Breast epithelium (tissue), 4 donors: ENCODE data around the gene COL6A2. TPM values are rescaled to one million over a fixed set of nuclear protein-coding genes. Genes with fewer than 3 reads are reported as not detected.

ENCODE experiments used
- DNase-seq, 2 donors: peaks; one replicate each; pipeline ENCODE4 v3.0.0-alpha.2; 2019; ENCODE audit warnings: low spot score in 2 of 2
- H3K27ac ChIP-seq, 2 donors: fragments of 200-600 bp; sonication (generic) in 1 of 2; one replicate each; pipeline ENCODE4 v1.5.1; 2016 to 2019; ENCODE audit warnings: mild to moderate bottlenecking in 1 of 2
- H3K27me3 ChIP-seq, 2 donors: fragments of 200-600 bp; sonication (generic) in 1 of 2; one replicate each; pipeline versions ENCODE4 v1.5.1 to v1.6.0; 2017 to 2019; ENCODE audit warnings: control low read depth in 1 of 2, mild to moderate bottlenecking in 1 of 2
- H3K36me3 ChIP-seq: fragments of 200-600 bp; one replicate; pipeline ENCODE4 v1.5.1; 2019
- H3K4me1 ChIP-seq, 2 donors: fragments of 200-600 bp; sonication (generic); one replicate each; pipeline ENCODE4 v1.5.1; 2016 to 2019; ENCODE audit warnings: control low read depth in 1 of 2
- H3K4me3 ChIP-seq, 3 donors: fragments of 200-600 bp; sonication (generic); 1 replicate in 2 of 3; 2 replicates in 1 of 3; pipeline ENCODE4 v1.5.1; 2016 to 2019; ENCODE audit warnings: mild to moderate bottlenecking in 3 of 3, moderate library complexity in 2 of 3
- H3K9me3 ChIP-seq, 2 donors: fragments of 200-600 bp; sonication (generic) in 1 of 2; one replicate each; pipeline ENCODE4 v1.5.1; 2016 to 2019; ENCODE audit warnings: control low read depth in 1 of 2
- POLR2A ChIP-seq: fragments of 450-650 bp; IDR thresholded peaks from one replicate; pipeline ENCODE4 v1.6.1; 2016; ENCODE audit warnings: antibody characterized with exemption, mild to moderate bottlenecking, moderate library complexity
- POLR2AphosphoS5 ChIP-seq, 3 donors: sonication (generic); formaldehyde crosslinking; IDR thresholded peaks; one replicate each; pipeline ENCODE4 v1.6.1; 2017; ENCODE audit warnings: antibody characterized with exemption in 3 of 3
- intact Hi-C: fragments of 100-400 bp; cut with DNase I; formaldehyde crosslinking; loops from one replicate; pipeline ENCODE4 v1.15.1; 2023; ENCODE audit warnings: low total_unique reads
- total RNA-seq, 3 donors: library from RNA; depleted of rRNA; stranded (reverse); fragments of >200 nt; gene quantifications; one replicate each; pipeline ENCODE4 v1.1.0, GENCODE V29; 2016
- TF ChIP-seq, protein P1 (sequence below), 3 donors: fragments of 450-650 bp; IDR thresholded peaks; one replicate each; pipeline ENCODE4 v1.5.1; 2016 to 2017; ENCODE audit warnings: antibody characterized with exemption in 3 of 3, mild to moderate bottlenecking in 3 of 3, moderate library complexity in 3 of 3

COL6A2 gene
- total RNA-seq, 3 donors from 2014 or later, result 177 to 1,266 (median 418) TPM

DNA sequence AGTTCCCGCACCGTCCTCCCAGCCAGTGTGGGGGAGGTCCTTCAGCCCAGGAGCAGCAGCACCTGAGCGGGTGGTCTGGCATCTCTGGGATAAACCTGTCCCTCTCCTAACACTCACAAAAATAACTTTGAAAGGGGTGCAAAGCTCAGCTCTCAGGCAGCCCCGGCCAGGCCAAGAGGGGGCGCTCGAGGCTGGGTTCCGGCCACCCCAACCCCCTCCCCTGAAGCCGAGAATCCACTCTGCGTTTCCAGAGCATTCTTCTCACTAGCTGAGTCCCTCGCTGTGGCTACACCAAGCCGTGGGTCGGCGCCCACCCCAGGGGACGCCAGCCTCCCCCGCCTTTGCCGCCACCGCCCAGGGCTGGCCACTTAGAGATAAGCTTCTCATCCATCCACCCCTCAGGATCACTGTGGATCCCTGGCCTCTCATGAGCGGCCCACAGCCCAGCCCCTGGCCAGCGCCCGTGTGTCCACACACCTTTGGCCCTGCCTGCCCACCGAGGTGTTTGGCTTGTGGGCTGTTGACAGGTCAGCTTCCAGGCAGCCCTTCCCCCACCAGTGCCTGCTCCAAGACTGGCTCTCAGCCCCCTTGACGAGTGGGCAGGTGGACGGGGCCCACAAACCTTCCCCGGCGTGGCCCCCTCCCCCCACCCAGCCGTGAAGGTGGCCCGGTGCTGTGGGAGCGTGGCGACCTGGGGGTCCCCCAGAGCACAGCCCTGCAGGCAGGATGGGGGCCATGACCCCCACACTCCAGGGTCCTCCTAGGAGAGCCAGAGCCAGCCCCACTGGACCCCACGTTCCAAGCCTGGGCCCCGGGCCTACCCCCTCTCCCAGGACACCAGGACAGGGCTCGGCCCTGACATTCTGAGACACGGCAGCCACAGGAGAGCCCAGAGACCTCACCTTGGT lies 55.6 kb downstream of the COL6A2 start:
- TF ChIP-seq, protein P1, sequence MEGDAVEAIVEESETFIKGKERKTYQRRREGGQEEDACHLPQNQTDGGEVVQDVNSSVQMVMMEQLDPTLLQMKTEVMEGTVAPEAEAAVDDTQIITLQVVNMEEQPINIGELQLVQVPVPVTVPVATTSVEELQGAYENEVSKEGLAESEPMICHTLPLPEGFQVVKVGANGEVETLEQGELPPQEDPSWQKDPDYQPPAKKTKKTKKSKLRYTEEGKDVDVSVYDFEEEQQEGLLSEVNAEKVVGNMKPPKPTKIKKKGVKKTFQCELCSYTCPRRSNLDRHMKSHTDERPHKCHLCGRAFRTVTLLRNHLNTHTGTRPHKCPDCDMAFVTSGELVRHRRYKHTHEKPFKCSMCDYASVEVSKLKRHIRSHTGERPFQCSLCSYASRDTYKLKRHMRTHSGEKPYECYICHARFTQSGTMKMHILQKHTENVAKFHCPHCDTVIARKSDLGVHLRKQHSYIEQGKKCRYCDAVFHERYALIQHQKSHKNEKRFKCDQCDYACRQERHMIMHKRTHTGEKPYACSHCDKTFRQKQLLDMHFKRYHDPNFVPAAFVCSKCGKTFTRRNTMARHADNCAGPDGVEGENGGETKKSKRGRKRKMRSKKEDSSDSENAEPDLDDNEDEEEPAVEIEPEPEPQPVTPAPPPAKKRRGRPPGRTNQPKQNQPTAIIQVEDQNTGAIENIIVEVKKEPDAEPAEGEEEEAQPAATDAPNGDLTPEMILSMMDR (IDR thresholded peaks at IDR 0.05), result peak; percentile 33 to 71 (median 66)
- no peak for TF ChIP-seq POLR2A
- intact Hi-C loops, result no loop called here
- no peaks in the 10 kb centered on the region for H3K36me3 ChIP-seq
- no peaks in the 10 kb centered on the region for H3K4me1 ChIP-seq
- DNase-seq, result peak in 1 of 2 donors; percentile 72
- no peaks in the 10 kb centered on the region for H3K27me3 ChIP-seq
- no peak overlapping the region for H3K27ac ChIP-seq
- H3K9me3 ChIP-seq, result no peaks in the 10 kb centered on the region
- peak overlapping the region in 2 of 3 donors; percentile 35 to 56 for H3K4me3 ChIP-seq

DNA sequence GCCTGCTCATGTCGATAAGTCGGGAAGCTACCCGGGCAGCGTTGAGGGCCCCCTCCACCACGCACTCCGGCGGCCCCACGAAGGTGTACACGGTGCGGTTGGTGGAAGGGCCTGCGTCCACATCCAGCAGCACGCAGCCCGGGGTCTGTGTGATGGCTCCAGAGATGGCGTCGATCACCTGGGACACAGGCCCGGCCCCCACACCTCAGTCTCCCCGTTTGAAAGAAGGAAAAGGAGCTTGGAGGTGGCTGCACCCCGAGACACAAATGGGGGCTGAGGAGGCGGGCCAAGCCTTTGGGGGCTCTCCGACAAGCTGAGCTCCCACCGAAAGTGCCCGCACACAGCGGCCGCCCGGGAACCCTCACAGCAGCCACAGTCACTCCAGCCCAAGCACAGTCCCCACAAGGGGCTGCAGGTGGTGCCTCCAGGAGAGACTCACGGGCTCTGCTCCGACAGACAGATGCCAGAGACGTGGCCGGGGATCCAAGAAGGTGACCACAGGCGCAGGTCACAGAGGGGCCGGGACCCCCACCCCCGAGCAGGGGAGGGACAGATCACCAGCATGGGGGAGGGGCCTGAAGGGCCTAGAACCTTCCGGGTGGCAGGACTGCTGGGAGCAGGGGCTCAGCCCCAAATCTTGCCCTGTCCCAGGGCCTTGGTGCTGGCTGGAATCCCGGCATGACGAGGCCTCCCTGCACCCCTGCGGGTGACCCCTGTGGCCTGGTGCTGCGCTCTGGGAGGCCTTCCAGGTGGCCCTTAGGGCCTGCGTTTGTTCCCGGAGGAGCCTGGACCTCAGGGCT lies 56.4 kb downstream of the COL6A2 start:
- intact Hi-C loops, result no loop called here
- TF ChIP-seq POLR2AphosphoS5 (IDR thresholded peaks at IDR 0.05), result no peak
- TF ChIP-seq, protein P1 (IDR thresholded peaks at IDR 0.05), result no peak
- Histone ChIP-seq H3K9me3 (no peaks in the 10 kb centered on the region), H3K27ac (no peak overlapping the region), H3K4me1 (no peaks in the 10 kb centered on the region), H3K36me3 (no peaks in the 10 kb centered on the region), H3K4me3 (no peak overlapping the region), H3K27me3 (no peaks in the 10 kb centered on the region)
- peak in 1 of 2 donors; percentile 48 for DNase-seq

DNA sequence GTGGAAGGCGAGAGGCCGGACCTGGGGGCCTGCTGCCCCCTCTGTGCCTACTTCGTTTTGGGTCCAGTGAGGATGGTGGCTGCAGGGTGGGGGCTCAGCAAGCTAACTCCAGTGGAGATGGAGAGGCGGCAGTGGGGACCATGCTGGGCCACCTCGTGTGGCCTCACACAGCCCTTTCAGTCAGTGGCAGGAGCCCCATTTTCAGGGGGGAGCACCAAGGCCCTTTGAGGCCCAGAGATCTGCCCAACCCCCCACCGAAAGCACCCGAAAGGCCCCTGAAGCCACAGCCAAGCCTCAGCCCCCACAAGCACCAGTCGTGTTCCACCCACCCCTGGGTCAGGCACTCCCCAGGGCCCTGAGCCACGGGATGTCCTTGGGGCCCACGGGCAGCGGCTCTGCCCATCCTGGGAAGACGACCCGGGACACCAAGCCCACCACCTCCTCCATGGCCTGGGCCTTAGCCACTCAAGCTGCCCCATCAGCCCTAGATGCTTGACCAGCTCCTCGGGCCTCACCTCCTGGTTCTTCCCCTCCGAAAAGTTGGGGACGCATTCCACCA lies 57.1 kb downstream of the COL6A2 start:
- H3K27ac ChIP-seq, result no peak overlapping the region
- intact Hi-C loops, result no loop called here

DNA sequence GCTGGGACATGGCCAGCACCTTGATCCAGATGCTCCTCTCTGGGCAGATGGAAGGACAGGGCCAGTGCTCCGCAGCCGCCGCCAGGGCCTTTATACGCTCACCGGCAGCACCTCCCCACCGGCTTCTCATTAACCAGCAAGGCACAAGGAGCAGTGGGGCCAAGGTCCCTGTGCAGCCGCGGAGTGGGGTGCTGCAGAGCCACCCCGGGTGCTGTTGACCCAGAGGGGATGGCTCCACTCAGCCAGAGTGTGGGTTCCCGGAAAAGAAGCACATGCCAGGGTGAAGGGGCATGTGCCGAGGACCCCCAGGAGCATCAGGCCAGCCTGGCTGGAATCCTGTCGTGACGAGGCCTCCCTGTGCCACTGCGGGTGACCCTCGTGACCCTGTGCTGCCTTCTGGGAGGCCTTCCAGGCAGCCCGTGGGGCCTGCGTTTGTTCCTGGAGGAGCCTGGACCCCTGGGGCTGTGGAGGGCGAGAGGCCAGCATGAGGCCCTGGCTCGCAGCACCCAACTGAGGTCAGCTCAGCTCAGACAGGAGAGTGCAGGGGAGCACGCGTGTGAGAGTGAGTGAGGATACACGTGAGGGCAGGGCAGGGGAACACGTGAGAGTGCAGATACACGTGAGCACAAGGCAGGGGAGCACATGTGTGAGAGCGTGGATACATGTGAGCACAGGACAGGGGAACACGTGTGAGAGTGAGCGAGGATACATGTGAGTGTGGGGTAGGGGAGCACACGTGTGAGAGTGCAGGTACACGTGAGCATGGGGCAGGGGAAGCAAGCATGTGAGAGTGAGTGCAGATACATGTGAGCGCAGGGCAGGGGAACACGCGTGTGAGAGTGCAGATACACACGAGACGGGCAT lies 57.8 kb downstream of the COL6A2 start, which contains the start of gene FTCD:
TSS of gene FTCD (minus strand) at position 66 of the 864 bp plus-strand sequence. CDS start at position 10, 56 bp downstream.
- H3K27me3 ChIP-seq, result no peaks in the 10 kb centered on the region
- no peak within 1 kb of the TSS for H3K4me3 ChIP-seq
- TF ChIP-seq POLR2AphosphoS5 (IDR thresholded peaks at IDR 0.05), result no peak
- H3K36me3 ChIP-seq, result no peaks in the 10 kb centered on the region
- DNase-seq, result peak in 1 of 2 donors; percentile 42
- intact Hi-C loops, result no loop called here
- no peaks in the 10 kb centered on the region for H3K9me3 ChIP-seq
- H3K4me1 ChIP-seq, result no peaks in the 10 kb centered on the region
- no peak within 1 kb of the TSS for H3K27ac ChIP-seq

More for the DNA sequence above, 57.1 kb downstream of the COL6A2 start:
- no peaks in the 10 kb centered on the region for H3K27me3 ChIP-seq
- peak in 1 of 2 donors; percentile 48 for DNase-seq
- no peaks in the 10 kb centered on the region for H3K4me1 ChIP-seq
- no peaks in the 10 kb centered on the region for H3K9me3 ChIP-seq
- H3K36me3 ChIP-seq, result no peaks in the 10 kb centered on the region
- no peak overlapping the region for H3K4me3 ChIP-seq
- no peak for TF ChIP-seq POLR2AphosphoS5 (IDR thresholded peaks at IDR 0.05)
- no peak for TF ChIP-seq POLR2A
- TF ChIP-seq, protein P1 (IDR thresholded peaks at IDR 0.05), result no peak

DNA sequence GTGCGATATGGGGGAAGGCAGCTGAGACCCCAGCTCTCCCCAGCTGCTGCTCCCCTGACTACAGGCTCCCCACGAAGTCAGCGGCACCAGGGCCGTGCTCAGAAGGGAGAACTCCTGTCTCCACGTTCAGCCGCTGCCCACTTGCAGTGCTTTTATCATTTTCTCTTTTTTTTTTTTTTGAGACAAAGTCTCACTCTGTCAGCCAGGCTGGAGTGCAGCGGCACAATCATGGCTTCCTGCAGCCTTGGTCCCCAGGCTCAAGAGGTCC lies 58.4 kb downstream of the COL6A2 start:
- TF ChIP-seq, protein P1 (IDR thresholded peaks at IDR 0.05), result no peak
- TF ChIP-seq POLR2AphosphoS5 (IDR thresholded peaks at IDR 0.05), result no peak
- no peak for TF ChIP-seq POLR2A
- Histone ChIP-seq H3K9me3 (no peaks in the 10 kb centered on the region), H3K27me3 (no peaks in the 10 kb centered on the region), H3K36me3 (no peaks in the 10 kb centered on the region), H3K4me1 (no peaks in the 10 kb centered on the region), H3K4me3 (no peak overlapping the region), H3K27ac (no peak overlapping the region)
- DNase-seq, result no peak
- intact Hi-C loops, result no loop called here
